GM10266 (cell line): ENCODE measurements around the gene TLX2.

Source experiments
- DNase-seq: peaks from one replicate; pipeline ENCODE4 v3.0.0; 2012; ENCODE audit errors: extremely low spot score
- CTCF ChIP-seq: IDR thresholded peaks from 2 replicates; pipeline ENCODE4 v1.5.1; 2012; ENCODE audit warnings: mild to moderate bottlenecking, low read depth; ENCODE audit not compliant: control insufficient read depth, insufficient read depth; ENCODE audit errors: missing control alignments

Gene TLX2

GRCh38 chr2:74498500-74499266 lies 15.6 kb upstream of the TLX2 start:
- no peak for TF ChIP-seq CTCF
- DNase-seq, result peak; percentile 47

- no peak for TF ChIP-seq CTCF
- DNase-seq, result no peak
Measured at GRCh38 chr2:74499267-74499939, 14.8 kb upstream of the TLX2 start, which contains the start of gene LBX2. Gene LBX2, minus strand, starts transcription at chr2:74499603. Its CDS starts 66 bp downstream, at chr2:74499537.

GRCh38 chr2:74499940-74500577 lies 14.2 kb upstream of the TLX2 start:
- no peak for TF ChIP-seq CTCF
- DNase-seq, result no peak

GRCh38 chr2:74500578-74500946 lies 13.7 kb upstream of the TLX2 start:
- no peak for TF ChIP-seq CTCF
- no peak for DNase-seq

- TF ChIP-seq CTCF, result no peak
- DNase-seq, result no peak
Measured at GRCh38 chr2:74501335-74502071, 12.7 kb upstream of the TLX2 start.

- no peak for TF ChIP-seq CTCF
- peak; percentile 32 for DNase-seq
Measured at GRCh38 chr2:74502147-74502719, 12.0 kb upstream of the TLX2 start.
